Ramos (cell line): ENCODE data around the gene DDX11.
"Not testable (repeated sequence)": the region's sequence is repeated elsewhere in the genome, so short reads cannot be mapped to it uniquely, and the experiment has no call there.

Experiments used
- in situ Hi-C: fragments of 300-500 bp; cut with MboI; formaldehyde crosslinking; loops from one replicate; pipeline ENCODE4 v1.14.3; 2022; ENCODE audit warnings: low sequenced_read_pairs; ENCODE audit not compliant: unreplicated experiment

The DDX11 gene

GRCh38 chr12:31096251-31097065 lies 22.8 kb downstream of the DDX11 start:
- in situ Hi-C loops, result not testable (repeated sequence)

- in situ Hi-C loops, result not testable (repeated sequence)
Observed at GRCh38 chr12:31097819-31098218, 24.2 kb downstream of the DDX11 start.

- in situ Hi-C loops, result not testable (repeated sequence)
Observed at GRCh38 chr12:31098363-31098762, 24.7 kb downstream of the DDX11 start.

- in situ Hi-C loops, result not testable (repeated sequence)
Observed at GRCh38 chr12:31098771-31099170, 25.1 kb downstream of the DDX11 start.

GRCh38 chr12:31099434-31099833 lies 25.8 kb downstream of the DDX11 start:
- in situ Hi-C loops, result not testable (repeated sequence)

- in situ Hi-C loops, result not testable (repeated sequence)
Observed at GRCh38 chr12:31100503-31101208, 27.0 kb downstream of the DDX11 start.

GRCh38 chr12:31102125-31102524 lies 28.5 kb downstream of the DDX11 start:
- in situ Hi-C loops, result not testable (repeated sequence)

- in situ Hi-C loops, result not testable (repeated sequence)
Observed at GRCh38 chr12:31102596-31102995, 28.9 kb downstream of the DDX11 start.

GRCh38 chr12:31103561-31103975 lies 29.9 kb downstream of the DDX11 start:
- in situ Hi-C loops, result not testable (repeated sequence)

- in situ Hi-C loops, result not testable (repeated sequence)
Observed at GRCh38 chr12:31104220-31104619, 30.6 kb downstream of the DDX11 start.

- in situ Hi-C loops, result not testable (repeated sequence)
Observed at GRCh38 chr12:31104773-31105172, 31.1 kb downstream of the DDX11 start.

GRCh38 chr12:31105668-31106067 lies 32.0 kb downstream of the DDX11 start:
- in situ Hi-C loops, result no loop called here

- in situ Hi-C loops, result no loop called here
Observed at GRCh38 chr12:31106101-31106803, 32.6 kb downstream of the DDX11 start.

GRCh38 chr12:31109773-31110172 lies 36.1 kb downstream of the DDX11 start:
- in situ Hi-C loops, result not testable (repeated sequence)

GRCh38 chr12:31110263-31110662 lies 36.6 kb downstream of the DDX11 start:
- in situ Hi-C loops, result not testable (repeated sequence)

- in situ Hi-C loops, result not testable (repeated sequence)
Observed at GRCh38 chr12:31115092-31115601, 41.5 kb downstream of the DDX11 start.

- in situ Hi-C loops, result not testable (repeated sequence)
Observed at GRCh38 chr12:31116846-31117202, 43.2 kb downstream of the DDX11 start.

GRCh38 chr12:31117203-31118011 lies 43.7 kb downstream of the DDX11 start:
- in situ Hi-C loops, result no loop called here

- in situ Hi-C loops, result no loop called here
Observed at GRCh38 chr12:31118347-31119191, 44.9 kb downstream of the DDX11 start.
